GM06990 (cell line): Measurements from ENCODE around the gene WAPL.

ENCODE experiments used
- DNase-seq: peaks from one replicate; pipeline ENCODE4 v3.0.0-alpha.2; 2011; ENCODE audit not compliant: insufficient read length; ENCODE audit errors: extremely low read depth
- H3K27me3 ChIP-seq: replicated peaks from 2 replicates; pipeline ENCODE4 v1.6.0; 2011; ENCODE audit warnings: low read length; ENCODE audit not compliant: control insufficient read depth, insufficient read depth
- H3K36me3 ChIP-seq: 2 replicates; pipeline ENCODE4 v1.5.1; 2011; ENCODE audit warnings: low read length; ENCODE audit not compliant: control insufficient read depth, insufficient read depth
- H3K4me3 ChIP-seq: replicated peaks from 2 replicates; pipeline ENCODE4 v1.5.1; 2011; ENCODE audit warnings: low read depth, mild to moderate bottlenecking, control low read depth, low read length
- TF ChIP-seq, protein P1 (sequence below): IDR thresholded peaks from 2 replicates; pipeline ENCODE4 v1.5.1; 2011; ENCODE audit warnings: low read length, control low read depth, mild to moderate bottlenecking, inconsistent platforms; ENCODE audit not compliant: insufficient read depth, poor library complexity, severe bottlenecking

The WAPL gene

GRCh38 chr10:86556532-86556931 lies 34.9 kb upstream of the WAPL start:
- no peak for DNase-seq
- TF ChIP-seq, protein P1, sequence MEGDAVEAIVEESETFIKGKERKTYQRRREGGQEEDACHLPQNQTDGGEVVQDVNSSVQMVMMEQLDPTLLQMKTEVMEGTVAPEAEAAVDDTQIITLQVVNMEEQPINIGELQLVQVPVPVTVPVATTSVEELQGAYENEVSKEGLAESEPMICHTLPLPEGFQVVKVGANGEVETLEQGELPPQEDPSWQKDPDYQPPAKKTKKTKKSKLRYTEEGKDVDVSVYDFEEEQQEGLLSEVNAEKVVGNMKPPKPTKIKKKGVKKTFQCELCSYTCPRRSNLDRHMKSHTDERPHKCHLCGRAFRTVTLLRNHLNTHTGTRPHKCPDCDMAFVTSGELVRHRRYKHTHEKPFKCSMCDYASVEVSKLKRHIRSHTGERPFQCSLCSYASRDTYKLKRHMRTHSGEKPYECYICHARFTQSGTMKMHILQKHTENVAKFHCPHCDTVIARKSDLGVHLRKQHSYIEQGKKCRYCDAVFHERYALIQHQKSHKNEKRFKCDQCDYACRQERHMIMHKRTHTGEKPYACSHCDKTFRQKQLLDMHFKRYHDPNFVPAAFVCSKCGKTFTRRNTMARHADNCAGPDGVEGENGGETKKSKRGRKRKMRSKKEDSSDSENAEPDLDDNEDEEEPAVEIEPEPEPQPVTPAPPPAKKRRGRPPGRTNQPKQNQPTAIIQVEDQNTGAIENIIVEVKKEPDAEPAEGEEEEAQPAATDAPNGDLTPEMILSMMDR, result no peak

GRCh38 chr10:86553639-86554038 lies 32.0 kb upstream of the WAPL start:
- DNase-seq, result no peak
- no peaks in the 10 kb centered on the region for H3K36me3 ChIP-seq
- TF ChIP-seq, protein P1, result no peak
- no peaks in the 10 kb centered on the region; the same call in 1 of the 2 replicates for H3K27me3 ChIP-seq
- no peak overlapping the region for H3K4me3 ChIP-seq

More at GRCh38 chr10:86556532-86556931, 34.9 kb upstream of the WAPL start:
- H3K27me3 ChIP-seq, result no peaks in the 10 kb centered on the region; the same call in 1 of the 2 replicates
- no peaks in the 10 kb centered on the region for H3K36me3 ChIP-seq
- no peak overlapping the region for H3K4me3 ChIP-seq

DNA sequence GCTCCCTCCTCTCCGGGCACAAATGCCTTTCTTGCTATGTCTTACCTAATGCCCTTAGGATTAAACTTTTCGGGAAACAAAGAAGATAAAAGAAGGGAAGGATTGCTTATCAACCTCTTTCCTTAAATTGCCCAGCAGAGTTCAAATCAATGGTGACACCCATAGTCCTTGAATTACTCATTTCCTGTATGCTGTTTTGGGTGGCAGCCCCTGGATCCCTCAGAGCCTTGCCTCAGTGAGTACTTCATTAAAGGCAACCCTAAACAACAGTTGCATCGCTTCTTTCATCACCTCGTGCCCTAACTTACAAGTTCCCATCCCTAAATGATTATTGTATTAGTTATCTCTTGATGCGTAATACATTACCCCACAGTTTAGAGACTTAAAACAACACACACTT lies 31.6 kb upstream of the WAPL start:
- Histone ChIP-seq H3K36me3 (no peaks in the 10 kb centered on the region), H3K4me3 (no peak overlapping the region), H3K27me3 (no peaks in the 10 kb centered on the region; the same call in 1 of the 2 replicates)
- TF ChIP-seq, protein P1, result no peak
- no peak for DNase-seq

DNA sequence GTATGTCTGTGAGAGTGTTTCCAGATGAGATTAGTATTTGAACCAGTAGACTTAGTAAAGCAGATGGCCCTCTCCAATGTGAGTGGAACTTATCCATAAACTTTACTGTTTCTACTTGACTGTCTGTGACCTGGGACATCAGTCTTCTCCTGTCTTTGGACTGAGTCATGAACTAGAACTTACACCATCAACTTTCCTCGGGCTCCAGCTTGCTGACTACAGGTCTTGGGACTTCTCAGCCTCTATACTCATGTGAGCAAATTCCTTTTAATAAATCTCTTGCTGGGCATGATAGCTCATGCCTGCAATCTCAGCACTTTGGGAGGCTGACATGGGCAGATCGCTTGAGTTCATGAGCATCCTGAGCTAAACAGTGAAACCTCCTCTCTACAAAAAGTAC lies 25.7 kb upstream of the WAPL start:
- TF ChIP-seq, protein P1, result no peak

GRCh38 chr10:86545101-86545500 lies 23.5 kb upstream of the WAPL start:
- DNase-seq, result no peak
- Histone ChIP-seq H3K36me3 (no peaks in the 10 kb centered on the region), H3K27me3 (no peaks in the 10 kb centered on the region), H3K4me3 (no peak overlapping the region)
- TF ChIP-seq, protein P1, result no peak

More for the DNA sequence above, 25.7 kb upstream of the WAPL start:
- Histone ChIP-seq H3K4me3 (no peak overlapping the region), H3K36me3 (no peaks in the 10 kb centered on the region), H3K27me3 (no peaks in the 10 kb centered on the region)
- no peak for DNase-seq

GRCh38 chr10:86540016-86540415 lies 18.4 kb upstream of the WAPL start:
- TF ChIP-seq, protein P1, result no peak
- Histone ChIP-seq H3K4me3 (no peak overlapping the region), H3K27me3 (no peaks in the 10 kb centered on the region), H3K36me3 (no peaks in the 10 kb centered on the region)
- DNase-seq, result no peak
